Type B pancreatic cell (in vitro differentiated cells): ENCODE measurements around the gene ASB8. TPM values are rescaled to one million over a fixed set of nuclear protein-coding genes. Genes with fewer than 3 reads are reported as not detected.

Source experiments
- DNase-seq: peaks from one replicate; pipeline ENCODE4 v3.0.0; 2021; ENCODE audit warnings: mixed read lengths; ENCODE audit not compliant: unreplicated experiment; ENCODE audit errors: extremely low spot score
- H3K27ac Mint-ChIP-seq: 2 replicates; pipeline ENCODE4 v1.8.0; 2021; ENCODE audit warnings: mild to moderate bottlenecking, mixed read lengths
- H3K27me3 Mint-ChIP-seq: 2 replicates; pipeline ENCODE4 v1.8.0; 2021; ENCODE audit warnings: mixed read lengths
- H3K36me3 Mint-ChIP-seq: 2 replicates; pipeline ENCODE4 v1.8.0; 2021; ENCODE audit warnings: mixed read lengths
- H3K4me1 Mint-ChIP-seq: one replicate; pipeline ENCODE4 v1.8.0; 2021; ENCODE audit warnings: mixed read lengths; ENCODE audit not compliant: unreplicated experiment
- H3K4me3 Mint-ChIP-seq: 2 replicates; pipeline ENCODE4 v1.8.0; 2021; ENCODE audit warnings: mild to moderate bottlenecking, mixed read lengths
- H3K9me3 Mint-ChIP-seq: 2 replicates; pipeline ENCODE4 v1.8.0; 2021; ENCODE audit warnings: mixed read lengths
- total RNA-seq: library from RNA; stranded (reverse); gene quantifications from 2 replicates; pipeline ENCODE4 v1.2.1, GENCODE V29; 2021; ENCODE audit warnings: low replicate concordance
- TF ChIP-seq, protein P1 (sequence below): fragments of 200-600 bp; sonication (generic); conservative IDR thresholded peaks from 2 replicates; pipeline ENCODE4 v1.5.0; 2021; ENCODE audit warnings: antibody characterized with exemption, mild to moderate bottlenecking

Gene ASB8
- total RNA-seq, 1 donor from 2014 or later, result 27.0 TPM

GRCh38 chr12:48175613-48176416 lies 18.5 kb upstream of the ASB8 start:
- Mint-ChIP-seq H3K4me3 (peak overlapping the region; percentile 53), H3K36me3 (no peaks in the 10 kb centered on the region), H3K27ac (peak overlapping the region; percentile 26), H3K27me3 (peaks cover 24% of the 10 kb centered on the region), H3K4me1 (peaks cover 17% of the 10 kb centered on the region), H3K9me3 (no peaks in the 10 kb centered on the region)
- DNase-seq, result no peak
- TF ChIP-seq, protein P1, sequence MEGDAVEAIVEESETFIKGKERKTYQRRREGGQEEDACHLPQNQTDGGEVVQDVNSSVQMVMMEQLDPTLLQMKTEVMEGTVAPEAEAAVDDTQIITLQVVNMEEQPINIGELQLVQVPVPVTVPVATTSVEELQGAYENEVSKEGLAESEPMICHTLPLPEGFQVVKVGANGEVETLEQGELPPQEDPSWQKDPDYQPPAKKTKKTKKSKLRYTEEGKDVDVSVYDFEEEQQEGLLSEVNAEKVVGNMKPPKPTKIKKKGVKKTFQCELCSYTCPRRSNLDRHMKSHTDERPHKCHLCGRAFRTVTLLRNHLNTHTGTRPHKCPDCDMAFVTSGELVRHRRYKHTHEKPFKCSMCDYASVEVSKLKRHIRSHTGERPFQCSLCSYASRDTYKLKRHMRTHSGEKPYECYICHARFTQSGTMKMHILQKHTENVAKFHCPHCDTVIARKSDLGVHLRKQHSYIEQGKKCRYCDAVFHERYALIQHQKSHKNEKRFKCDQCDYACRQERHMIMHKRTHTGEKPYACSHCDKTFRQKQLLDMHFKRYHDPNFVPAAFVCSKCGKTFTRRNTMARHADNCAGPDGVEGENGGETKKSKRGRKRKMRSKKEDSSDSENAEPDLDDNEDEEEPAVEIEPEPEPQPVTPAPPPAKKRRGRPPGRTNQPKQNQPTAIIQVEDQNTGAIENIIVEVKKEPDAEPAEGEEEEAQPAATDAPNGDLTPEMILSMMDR, result no peak

DNA sequence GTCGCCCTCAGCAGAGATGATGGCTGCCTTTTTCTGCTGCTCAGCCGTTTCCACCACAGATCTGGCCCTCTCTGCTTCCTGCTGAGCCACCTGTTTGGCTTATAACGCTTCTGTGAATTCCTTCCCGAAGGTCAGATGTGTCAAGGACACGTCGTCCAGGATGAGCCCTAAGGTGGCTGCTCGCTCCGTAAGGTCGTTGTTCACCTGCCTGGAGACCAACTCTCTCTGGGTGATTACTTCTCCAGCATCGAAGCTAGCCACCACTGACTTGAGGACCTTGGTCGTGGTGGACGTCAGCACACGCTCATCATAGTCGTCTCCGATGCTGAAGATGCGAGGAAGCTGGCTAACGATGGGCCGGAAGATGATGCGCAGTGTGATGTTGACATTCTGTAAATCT lies 11.7 kb upstream of the ASB8 start:
- H3K27ac Mint-ChIP-seq, result no peak overlapping the region
- no peaks in the 10 kb centered on the region for H3K9me3 Mint-ChIP-seq
- no peaks in the 10 kb centered on the region for H3K4me1 Mint-ChIP-seq
- TF ChIP-seq, protein P1, result no peak
- H3K27me3 Mint-ChIP-seq, result peaks cover 2% of the 10 kb centered on the region
- DNase-seq, result no peak
- H3K4me3 Mint-ChIP-seq, result no peak overlapping the region
- no peaks in the 10 kb centered on the region for H3K36me3 Mint-ChIP-seq

- DNase-seq, result no peak
- Mint-ChIP-seq H3K4me3 (no peak overlapping the region), H3K9me3 (no peaks in the 10 kb centered on the region), H3K27me3 (peaks cover 2% of the 10 kb centered on the region), H3K36me3 (no peaks in the 10 kb centered on the region), H3K4me1 (no peaks in the 10 kb centered on the region), H3K27ac (no peak overlapping the region)
- TF ChIP-seq, protein P1, result peak; percentile 99
Measured at GRCh38 chr12:48165089-48165981, 8.0 kb upstream of the ASB8 start.

DNA sequence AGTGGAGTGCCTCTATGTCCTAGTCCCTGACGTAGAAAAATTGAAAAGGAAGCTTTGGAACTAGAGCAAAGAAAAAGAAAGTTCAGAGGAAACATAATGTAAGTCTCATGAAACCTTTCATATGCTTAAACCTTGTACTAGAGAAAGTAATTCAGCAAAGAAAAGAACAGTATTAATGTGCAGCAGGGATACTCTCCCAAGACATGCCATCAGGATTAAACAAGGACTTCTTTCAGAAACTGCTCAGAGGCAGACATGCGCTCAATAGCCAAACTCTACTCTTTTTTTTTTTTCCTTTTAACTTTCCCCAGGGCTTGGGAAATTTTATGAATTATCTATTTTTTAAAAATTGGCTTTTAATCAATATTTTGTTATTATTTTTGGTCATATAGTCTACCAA lies 7.1 kb upstream of the ASB8 start:
- Mint-ChIP-seq H3K4me3 (no peak overlapping the region), H3K36me3 (no peaks in the 10 kb centered on the region), H3K27ac (no peak overlapping the region), H3K4me1 (no peaks in the 10 kb centered on the region), H3K9me3 (no peaks in the 10 kb centered on the region), H3K27me3 (peaks cover 2% of the 10 kb centered on the region)
- TF ChIP-seq, protein P1, result no peak
- no peak for DNase-seq

DNA sequence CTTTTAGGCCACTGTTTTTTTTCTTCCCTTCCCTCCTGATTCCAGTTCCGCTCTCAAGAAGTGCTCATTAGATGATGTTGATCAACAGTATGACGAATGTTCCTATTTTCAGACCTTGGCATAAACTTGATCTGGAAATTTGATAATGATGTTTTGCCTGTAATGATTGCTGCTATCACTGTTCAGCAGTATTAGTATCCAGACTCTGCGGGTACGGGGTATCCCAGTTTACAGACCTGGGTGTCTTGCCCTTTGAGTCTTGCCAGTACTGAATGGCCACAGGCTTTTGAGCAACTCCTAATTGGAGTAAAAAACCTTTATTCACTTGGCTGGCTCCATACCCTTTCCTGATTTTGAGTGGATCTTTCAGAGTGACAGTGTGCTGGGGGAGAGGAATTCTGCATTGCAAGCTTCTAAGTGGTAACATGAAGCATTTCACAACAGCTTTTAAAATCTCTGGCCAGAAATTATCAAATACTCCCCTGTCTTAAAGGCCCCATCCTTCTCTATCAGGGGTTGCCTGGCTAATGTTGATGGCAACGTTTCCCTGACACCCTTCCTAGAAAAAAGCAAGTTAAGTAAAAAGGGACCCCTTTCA lies 5.9 kb upstream of the ASB8 start:
- H3K4me1 Mint-ChIP-seq, result peaks cover under 1% of the 10 kb centered on the region
- H3K27me3 Mint-ChIP-seq, result peaks cover 2% of the 10 kb centered on the region
- no peaks in the 10 kb centered on the region for H3K9me3 Mint-ChIP-seq
- no peak overlapping the region for H3K27ac Mint-ChIP-seq
- no peaks in the 10 kb centered on the region for H3K36me3 Mint-ChIP-seq
- DNase-seq, result no peak
- TF ChIP-seq, protein P1, result no peak
- H3K4me3 Mint-ChIP-seq, result no peak overlapping the region
